Stimulated activated naive CD8-positive, alpha-beta T cell treated with anti-CD3 and anti-CD28 coated beads, Interleukin-15, amount 100 ng/mL, for 72 hours (primary cell): ENCODE measurements around the gene FAM174A.

Source experiments
- ATAC-seq: fragments of 150-1000 bp; cut with Tn5 transposase; 2 replicates; pipeline ENCODE4 v1.10.0; 2021; ENCODE audit warnings: mild to moderate bottlenecking, moderate library complexity
- DNase-seq, 2 donors: peaks; one replicate each; pipeline ENCODE4 v3.0.0; 2021 to 2022
- H3K27ac Mint-ChIP-seq, 2 donors: one replicate each; pipeline ENCODE4 v1.8.0; 2022; ENCODE audit warnings: mild to moderate bottlenecking in 2 of 2, mixed read lengths in 2 of 2, moderate library complexity in 2 of 2
- H3K27me3 Mint-ChIP-seq: one replicate; pipeline ENCODE4 v1.8.0; 2022; ENCODE audit warnings: mixed read lengths
- H3K4me1 Mint-ChIP-seq: one replicate; pipeline ENCODE4 v1.8.0; 2022; ENCODE audit warnings: mild to moderate bottlenecking, mixed read lengths
- H3K4me3 Mint-ChIP-seq, 2 donors: one replicate each; pipeline ENCODE4 v1.8.0; 2022; ENCODE audit warnings: mild to moderate bottlenecking in 2 of 2, mixed read lengths in 2 of 2, moderate library complexity in 1 of 2
- H3K9me3 Mint-ChIP-seq, 2 donors: one replicate each; pipeline ENCODE4 v1.8.0; 2022; ENCODE audit warnings: mixed read lengths in 2 of 2

Gene FAM174A

GRCh38 chr5:100551183-100551582 lies 16.0 kb downstream of the FAM174A start:
- no peak overlapping the region for H3K27ac Mint-ChIP-seq
- H3K9me3 Mint-ChIP-seq, result no peaks in the 10 kb centered on the region
- ATAC-seq, result no peak
- no peak overlapping the region for H3K4me3 Mint-ChIP-seq
- DNase-seq, result no peak
- peaks cover 6% of the 10 kb centered on the region for H3K4me1 Mint-ChIP-seq
- H3K27me3 Mint-ChIP-seq, result no peaks in the 10 kb centered on the region

- no peak for ATAC-seq
- Mint-ChIP-seq H3K4me3 (no peak overlapping the region), H3K9me3 (no peaks in the 10 kb centered on the region), H3K27ac (no peak overlapping the region), H3K4me1 (peaks cover 6% of the 10 kb centered on the region), H3K27me3 (no peaks in the 10 kb centered on the region)
- no peak for DNase-seq
These were observed 18.0 kb downstream of the FAM174A start for GRCh38 chr5:100553209-100553608.

- ATAC-seq (no peak), DNase-seq (no peak)
- Mint-ChIP-seq H3K27me3 (no peaks in the 10 kb centered on the region), H3K4me1 (no peaks in the 10 kb centered on the region), H3K9me3 (peaks cover 0 to 8% of the 10 kb centered on the region in 2 donors), H3K4me3 (no peak overlapping the region), H3K27ac (no peak overlapping the region)
These were observed 25.7 kb downstream of the FAM174A start for GRCh38 chr5:100560860-100561259.

GRCh38 chr5:100562821-100563220 lies 27.6 kb downstream of the FAM174A start:
- DNase-seq, result no peak
- no peaks in the 10 kb centered on the region for H3K4me1 Mint-ChIP-seq
- ATAC-seq, result no peak
- peaks cover 0 to 8% of the 10 kb centered on the region in 2 donors for H3K9me3 Mint-ChIP-seq
- no peaks in the 10 kb centered on the region for H3K27me3 Mint-ChIP-seq
- no peak overlapping the region for H3K4me3 Mint-ChIP-seq
- H3K27ac Mint-ChIP-seq, result no peak overlapping the region

- Mint-ChIP-seq H3K27me3 (no peaks in the 10 kb centered on the region), H3K4me3 (no peak overlapping the region), H3K27ac (no peak overlapping the region), H3K4me1 (no peaks in the 10 kb centered on the region), H3K9me3 (no peaks in the 10 kb centered on the region)
- no peak for DNase-seq
- ATAC-seq, result peak; percentile 54
These were observed 31.4 kb downstream of the FAM174A start for GRCh38 chr5:100566382-100567141.

- Mint-ChIP-seq H3K4me3 (no peak overlapping the region), H3K4me1 (no peaks in the 10 kb centered on the region), H3K27ac (no peak overlapping the region), H3K9me3 (no peaks in the 10 kb centered on the region), H3K27me3 (no peaks in the 10 kb centered on the region)
- DNase-seq (no peak), ATAC-seq (no peak)
These were observed 39.5 kb downstream of the FAM174A start for GRCh38 chr5:100574716-100575115.

GRCh38 chr5:100575815-100576214 lies 40.6 kb downstream of the FAM174A start:
- H3K27me3 Mint-ChIP-seq, result no peaks in the 10 kb centered on the region
- ATAC-seq (no peak), DNase-seq (no peak)
- H3K27ac Mint-ChIP-seq, result no peak overlapping the region
- no peaks in the 10 kb centered on the region for H3K9me3 Mint-ChIP-seq
- H3K4me1 Mint-ChIP-seq, result no peaks in the 10 kb centered on the region
- no peak overlapping the region for H3K4me3 Mint-ChIP-seq

- H3K4me1 Mint-ChIP-seq, result no peaks in the 10 kb centered on the region
- H3K27ac Mint-ChIP-seq, result no peak overlapping the region
- ATAC-seq (no peak), DNase-seq (no peak)
- H3K9me3 Mint-ChIP-seq, result no peaks in the 10 kb centered on the region
- H3K4me3 Mint-ChIP-seq, result no peak overlapping the region
- no peaks in the 10 kb centered on the region for H3K27me3 Mint-ChIP-seq
These were observed 41.1 kb downstream of the FAM174A start for GRCh38 chr5:100576217-100576751.

GRCh38 chr5:100577506-100577905 lies 42.3 kb downstream of the FAM174A start:
- ATAC-seq (no peak), DNase-seq (no peak)
- H3K27ac Mint-ChIP-seq, result no peak overlapping the region
- H3K27me3 Mint-ChIP-seq, result no peaks in the 10 kb centered on the region
- H3K4me1 Mint-ChIP-seq, result no peaks in the 10 kb centered on the region
- H3K4me3 Mint-ChIP-seq, result no peak overlapping the region
- H3K9me3 Mint-ChIP-seq, result no peaks in the 10 kb centered on the region

- no peak for DNase-seq
These were observed 48.9 kb downstream of the FAM174A start for GRCh38 chr5:100584069-100584468.

GRCh38 chr5:100584889-100585288 lies 49.7 kb downstream of the FAM174A start:
- no peaks in the 10 kb centered on the region for H3K27me3 Mint-ChIP-seq
- H3K4me3 Mint-ChIP-seq, result no peak overlapping the region
- no peak overlapping the region for H3K27ac Mint-ChIP-seq
- DNase-seq (no peak), ATAC-seq (no peak)
- H3K4me1 Mint-ChIP-seq, result no peaks in the 10 kb centered on the region
- H3K9me3 Mint-ChIP-seq, result no peaks in the 10 kb centered on the region

More at GRCh38 chr5:100584069-100584468, 48.9 kb downstream of the FAM174A start:
- Mint-ChIP-seq H3K27me3 (no peaks in the 10 kb centered on the region), H3K4me3 (no peak overlapping the region), H3K4me1 (no peaks in the 10 kb centered on the region), H3K27ac (no peak overlapping the region), H3K9me3 (no peaks in the 10 kb centered on the region)
- ATAC-seq, result no peak

GRCh38 chr5:100590867-100591266 lies 55.7 kb downstream of the FAM174A start:
- Mint-ChIP-seq H3K27ac (no peak overlapping the region), H3K9me3 (no peaks in the 10 kb centered on the region), H3K4me1 (no peaks in the 10 kb centered on the region), H3K27me3 (no peaks in the 10 kb centered on the region), H3K4me3 (no peak overlapping the region)
- DNase-seq (no peak), ATAC-seq (no peak)

- no peak for DNase-seq
- ATAC-seq, result no peak
- Mint-ChIP-seq H3K4me1 (peaks cover 4% of the 10 kb centered on the region), H3K4me3 (no peak overlapping the region), H3K27me3 (peaks cover 6% of the 10 kb centered on the region), H3K9me3 (no peaks in the 10 kb centered on the region), H3K27ac (no peak overlapping the region)
These were observed 60.1 kb downstream of the FAM174A start for GRCh38 chr5:100595152-100595811.

GRCh38 chr5:100595812-100596173 lies 60.6 kb downstream of the FAM174A start:
- H3K4me3 Mint-ChIP-seq, result no peak overlapping the region
- H3K27me3 Mint-ChIP-seq, result peaks cover 12% of the 10 kb centered on the region
- ATAC-seq (no peak), DNase-seq (no peak)
- no peaks in the 10 kb centered on the region for H3K9me3 Mint-ChIP-seq
- peaks cover 4% of the 10 kb centered on the region for H3K4me1 Mint-ChIP-seq
- H3K27ac Mint-ChIP-seq, result no peak overlapping the region

- Mint-ChIP-seq H3K27ac (no peak overlapping the region), H3K9me3 (no peaks in the 10 kb centered on the region), H3K4me3 (no peak overlapping the region), H3K4me1 (peaks cover 4% of the 10 kb centered on the region), H3K27me3 (peaks cover 13% of the 10 kb centered on the region)
- DNase-seq (no peak), ATAC-seq (no peak)
These were observed 63.3 kb downstream of the FAM174A start for GRCh38 chr5:100598446-100598845.

- Mint-ChIP-seq H3K27me3 (peaks cover 13% of the 10 kb centered on the region), H3K4me1 (peaks cover 4% of the 10 kb centered on the region), H3K27ac (no peak overlapping the region), H3K4me3 (no peak overlapping the region), H3K9me3 (no peaks in the 10 kb centered on the region)
- DNase-seq, result no peak
- ATAC-seq, result no peak
These were observed 65.3 kb downstream of the FAM174A start for GRCh38 chr5:100600298-100600994.
